ENCODE data around the gene POLR2I. TPM values are rescaled to one million over a fixed set of nuclear protein-coding genes. Genes with fewer than 3 reads are reported as not detected.

POLR2I gene
- total RNA-seq, 1 donor from 2014 or later: 88.5 TPM

DNA sequence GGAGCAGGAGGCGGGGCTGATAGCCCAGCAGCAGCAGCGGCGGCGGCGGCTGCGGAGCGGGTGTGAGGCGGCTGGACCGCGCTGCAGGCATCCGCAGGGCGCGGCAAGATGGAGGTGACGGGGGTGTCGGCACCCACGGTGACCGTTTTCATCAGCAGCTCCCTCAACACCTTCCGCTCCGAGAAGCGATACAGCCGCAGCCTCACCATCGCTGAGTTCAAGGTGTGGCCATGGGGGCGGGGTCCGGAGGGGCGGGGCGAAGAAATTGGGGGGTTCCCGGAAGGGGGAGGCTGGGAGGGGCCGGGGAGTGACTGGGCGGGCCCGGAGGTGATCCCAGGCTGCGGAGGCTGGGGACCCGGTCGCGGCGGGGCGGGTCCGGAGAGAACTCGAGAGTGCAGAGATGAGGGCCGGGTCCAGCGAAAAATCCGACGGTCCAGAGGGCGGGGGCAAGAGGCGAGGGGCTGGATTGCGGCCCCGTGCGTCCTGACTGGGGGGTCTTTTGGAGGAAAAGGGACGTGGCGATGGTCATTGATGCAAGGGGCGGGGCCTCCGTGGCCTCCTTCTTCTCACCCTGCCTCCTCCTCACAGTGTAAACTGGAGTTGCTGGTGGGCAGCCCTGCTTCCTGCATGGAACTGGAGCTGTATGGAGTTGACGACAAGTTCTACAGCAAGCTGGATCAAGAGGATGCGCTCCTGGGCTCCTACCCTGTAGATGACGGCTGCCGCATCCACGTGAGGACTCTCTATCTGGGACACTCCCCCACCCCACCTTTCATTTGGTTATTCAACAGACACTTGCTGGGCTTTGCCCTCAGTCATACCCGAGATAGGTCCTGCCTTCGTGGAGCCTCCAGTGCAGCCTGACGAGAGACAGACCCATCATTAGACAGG lies 1.0 kb upstream of the POLR2I start, which contains the start of gene TBCB:
TSS of gene TBCB (plus strand) at position 16 of the 891 bp plus-strand sequence. CDS start at position 109, 93 bp downstream.
- no peak for DNase-seq (ENCODE audit: low read depth)
- peak within 1 kb of the TSS; percentile 90 for H3K4me3 ChIP-seq (ENCODE audit: low read depth, low read length)
- TF ChIP-seq CTCF (conservative IDR thresholded peaks at IDR 0.05; ENCODE audit: low read depth, low read length): no peak

DNA sequence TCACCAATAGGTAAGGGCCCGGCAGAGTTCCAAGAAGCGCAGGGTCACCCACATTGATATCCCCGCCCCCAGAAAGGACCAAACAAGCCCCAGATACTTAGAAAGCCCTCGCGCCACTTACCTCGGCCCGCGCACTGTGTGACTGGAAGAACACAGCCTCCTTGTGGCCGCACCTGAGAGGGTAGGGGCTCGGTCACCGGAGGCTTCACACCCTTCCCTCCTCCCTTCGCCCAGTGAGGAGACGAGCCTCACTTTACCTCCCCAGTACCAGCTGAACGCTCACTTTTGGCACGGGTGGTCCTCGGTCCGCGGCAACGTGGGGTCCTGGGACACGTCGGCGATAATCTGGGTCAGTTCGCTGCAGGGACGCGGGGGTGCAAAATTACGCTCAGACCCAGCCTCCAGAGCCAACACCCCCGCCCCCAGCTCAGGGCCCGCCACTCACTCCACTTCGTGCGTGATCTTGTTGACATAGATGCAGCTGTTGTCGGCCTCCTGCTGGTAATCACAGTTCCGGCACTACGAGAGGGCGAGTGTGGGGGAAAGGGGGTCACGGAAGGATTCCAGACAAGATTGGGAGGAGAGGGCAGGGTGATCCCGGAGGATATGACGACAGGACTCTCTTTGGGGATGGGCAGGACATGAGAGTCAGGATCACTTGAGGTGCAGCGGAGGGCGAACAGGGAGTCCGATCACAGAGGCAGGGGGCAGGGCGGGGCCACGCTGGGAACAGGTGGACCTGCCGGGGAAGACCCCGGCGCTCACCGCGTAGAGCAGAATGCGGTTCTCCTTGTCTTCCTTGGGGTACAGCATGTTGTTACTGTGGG lies 568 bp downstream of the POLR2I start:
- peak overlapping the region; percentile 90 for H3K4me3 ChIP-seq (ENCODE audit: low read depth, low read length)
- peak; percentile 35 for TF ChIP-seq CTCF (conservative IDR thresholded peaks at IDR 0.05; ENCODE audit: low read depth, low read length)
- DNase-seq (ENCODE audit: low read depth): no peak

DNA sequence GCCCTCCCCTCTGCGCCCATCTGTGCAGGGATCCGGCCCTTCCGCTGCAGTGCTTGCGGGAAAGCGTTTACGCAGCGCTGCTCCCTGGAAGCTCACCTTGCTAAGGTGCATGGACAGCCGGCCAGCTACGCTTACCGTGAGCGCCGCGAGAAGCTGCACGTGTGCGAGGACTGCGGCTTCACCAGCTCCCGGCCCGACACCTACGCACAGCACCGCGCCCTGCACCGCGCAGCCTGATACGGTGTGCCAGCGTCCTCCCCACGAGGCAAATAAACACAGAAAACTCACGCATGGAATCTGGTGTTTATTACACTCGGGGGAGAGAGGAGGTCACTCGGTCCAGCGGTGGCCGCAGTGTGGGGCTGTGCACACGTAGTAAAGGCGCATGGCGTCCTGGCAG lies 1.2 kb downstream of the POLR2I start:
- TF ChIP-seq CTCF (conservative IDR thresholded peaks at IDR 0.05; ENCODE audit: low read depth, low read length): no peak

GRCh38 chr19:36112678-36113077 lies 2.0 kb downstream of the POLR2I start:
- no peak overlapping the region for H3K4me3 ChIP-seq (ENCODE audit: low read depth, low read length)
- DNase-seq (ENCODE audit: low read depth): no peak
- TF ChIP-seq CTCF (conservative IDR thresholded peaks at IDR 0.05; ENCODE audit: low read depth, low read length): no peak

More for the DNA sequence above, 1.2 kb downstream of the POLR2I start:
- DNase-seq (ENCODE audit: low read depth): no peak
- peak overlapping the region; percentile 90 for H3K4me3 ChIP-seq (ENCODE audit: low read depth, low read length)

GRCh38 chr19:36111200-36111539 lies 3.5 kb downstream of the POLR2I start:
- no peak for DNase-seq (ENCODE audit: low read depth)
- no peak overlapping the region for H3K4me3 ChIP-seq (ENCODE audit: low read depth, low read length)
- TF ChIP-seq CTCF (conservative IDR thresholded peaks at IDR 0.05; ENCODE audit: low read depth, low read length): no peak

GRCh38 chr19:36110487-36111199 lies 4.0 kb downstream of the POLR2I start, which contains the start of gene OVOL3:
Gene OVOL3, plus strand, starts transcription at chr19:36111143. Its CDS starts 60 bp downstream, at chr19:36111203.
- TF ChIP-seq CTCF (conservative IDR thresholded peaks at IDR 0.05; ENCODE audit: low read depth, low read length): no peak
- no peak within 1 kb of the TSS for H3K4me3 ChIP-seq (ENCODE audit: low read depth, low read length)
- DNase-seq (ENCODE audit: low read depth): no peak
